Stimulated activated CD8-positive, alpha-beta memory T cell treated with anti-CD3 and anti-CD28 coated beads, Interleukin-7, amount 100 ng/mL, for 4 hours (primary cell): ENCODE measurements around the gene INO80.

Source experiments
- DNase-seq, 2 donors: peaks; one replicate each; pipeline ENCODE4 v3.0.0-alpha.2; 2020; ENCODE audit warnings: low read depth in 2 of 2

The INO80 gene

DNA sequence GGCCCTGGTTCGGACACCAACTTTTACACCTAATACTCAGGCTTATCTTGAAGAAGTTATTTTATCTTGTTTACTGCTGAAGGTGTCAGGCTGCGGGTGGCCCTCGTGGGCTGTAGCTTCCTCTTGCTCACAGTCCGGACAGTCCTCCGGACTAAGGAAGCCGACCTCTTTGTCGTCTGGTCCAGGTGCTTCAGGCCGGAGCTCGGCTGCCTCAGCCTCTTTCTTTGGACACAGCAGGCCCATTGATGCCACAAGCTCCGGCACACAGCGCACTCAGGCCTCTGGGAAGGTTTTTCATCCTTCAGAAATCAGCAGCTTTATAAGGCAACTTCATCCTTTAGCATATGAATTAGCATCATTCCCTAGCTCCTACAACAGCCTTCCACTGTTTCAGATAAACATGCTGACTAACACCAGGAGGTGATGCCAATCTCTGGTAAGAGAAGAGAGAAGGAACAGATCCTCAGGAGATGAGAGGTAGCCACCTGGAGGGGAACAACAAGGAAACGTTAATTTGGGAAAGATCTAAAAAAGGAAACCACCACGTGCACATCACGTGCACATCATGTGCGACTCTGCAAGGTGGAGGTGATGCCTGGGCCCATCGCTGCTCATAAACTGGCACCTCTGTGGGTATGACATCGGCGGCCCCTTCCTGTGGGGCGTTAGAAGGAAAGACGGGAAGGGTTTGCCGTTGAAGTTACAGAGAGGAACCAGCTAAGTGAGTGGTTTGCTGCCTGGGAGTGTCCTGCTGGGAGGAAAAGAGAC lies 167.2 kb downstream of the INO80 start:
- DNase-seq = no peak

DNA sequence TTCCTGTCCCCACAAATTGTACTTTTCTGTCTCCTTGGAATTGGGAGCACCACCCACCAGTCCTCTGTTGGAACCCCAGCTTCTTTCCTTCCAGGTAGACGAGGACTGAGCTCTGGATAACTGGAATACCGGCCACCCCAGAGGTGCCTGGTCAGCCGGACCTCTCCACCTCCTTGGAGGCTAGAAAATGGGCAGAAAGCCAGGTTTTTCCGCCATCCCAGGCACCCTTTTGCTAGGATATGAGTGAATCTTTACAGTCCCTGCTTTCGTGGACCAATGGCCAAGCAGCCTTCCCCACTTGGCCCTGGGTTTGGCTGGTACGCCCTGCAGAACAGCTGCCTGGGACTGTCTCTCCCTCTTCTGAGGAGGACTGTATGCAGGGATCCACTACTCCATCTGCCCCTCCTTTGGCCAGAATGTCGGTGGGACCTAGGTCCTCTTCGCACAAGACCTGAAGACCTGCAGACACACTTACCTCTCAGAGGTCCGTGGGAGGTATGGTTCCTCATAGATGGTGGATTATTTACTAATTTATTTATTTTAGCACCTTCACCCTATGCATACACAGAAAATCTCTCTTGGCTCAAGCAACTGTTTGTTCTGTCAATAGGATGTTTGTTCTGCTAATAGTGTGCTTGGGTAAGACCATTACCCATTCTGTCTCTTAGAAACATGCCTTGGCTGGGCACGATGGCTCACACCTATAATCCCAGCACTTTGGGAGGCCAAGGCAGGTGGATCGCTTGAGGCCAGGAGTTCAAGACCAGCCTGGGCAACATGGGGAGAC lies 171.4 kb downstream of the INO80 start:
- no peak for DNase-seq

GRCh38 chr15:40943764-40944365 lies 172.2 kb downstream of the INO80 start:
- DNase-seq = no peak

DNA sequence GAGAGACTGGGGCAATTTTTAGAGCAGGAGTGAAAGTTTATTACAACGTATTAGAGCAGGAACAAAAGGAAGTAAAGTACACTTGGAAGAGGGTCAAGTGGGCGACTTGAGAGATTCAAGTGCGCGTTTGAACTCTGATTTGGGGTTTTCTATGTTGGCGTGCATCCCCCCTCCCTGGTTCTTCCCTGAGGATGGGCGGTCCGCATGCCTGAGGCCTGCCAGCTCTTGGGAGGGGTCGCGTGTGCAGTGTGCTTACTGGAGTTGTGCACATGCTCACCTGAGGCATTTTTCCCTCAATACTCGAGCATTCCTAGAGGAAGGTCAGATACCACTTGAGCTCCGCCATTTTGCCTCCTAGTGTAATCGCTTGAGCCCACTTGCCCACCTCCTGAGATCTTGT lies 173.2 kb downstream of the INO80 start:
- no peak for DNase-seq

DNA sequence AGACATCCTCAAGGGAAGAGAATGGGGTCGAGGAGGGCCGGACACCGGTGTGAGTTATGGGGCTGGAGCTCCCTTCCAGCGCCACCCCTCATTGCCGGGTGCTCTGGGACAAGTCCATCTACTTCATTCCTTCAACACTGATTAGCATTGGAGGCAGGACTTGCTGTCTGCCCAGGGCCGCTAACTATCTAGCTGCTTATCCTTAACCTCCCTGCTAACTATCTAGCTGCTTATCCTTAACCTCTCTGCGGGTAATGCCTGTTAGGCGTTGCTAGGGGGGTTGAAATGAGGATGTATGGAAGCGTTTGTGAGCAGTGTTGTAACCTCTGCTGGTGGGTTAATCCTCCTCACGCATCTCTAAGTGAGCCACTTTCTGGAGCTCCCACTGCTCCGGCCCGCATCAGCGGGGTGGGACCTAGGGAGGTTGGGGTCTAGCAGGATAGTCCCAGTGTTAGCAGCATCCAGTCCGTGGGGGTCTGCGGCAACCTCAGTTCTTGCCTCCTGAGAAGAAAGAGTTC lies 173.7 kb downstream of the INO80 start:
- DNase-seq = no peak

- DNase-seq = peak; percentile 25 to 62
These were observed 174.3 kb downstream of the INO80 start for GRCh38 chr15:40941528-40942336.

DNA sequence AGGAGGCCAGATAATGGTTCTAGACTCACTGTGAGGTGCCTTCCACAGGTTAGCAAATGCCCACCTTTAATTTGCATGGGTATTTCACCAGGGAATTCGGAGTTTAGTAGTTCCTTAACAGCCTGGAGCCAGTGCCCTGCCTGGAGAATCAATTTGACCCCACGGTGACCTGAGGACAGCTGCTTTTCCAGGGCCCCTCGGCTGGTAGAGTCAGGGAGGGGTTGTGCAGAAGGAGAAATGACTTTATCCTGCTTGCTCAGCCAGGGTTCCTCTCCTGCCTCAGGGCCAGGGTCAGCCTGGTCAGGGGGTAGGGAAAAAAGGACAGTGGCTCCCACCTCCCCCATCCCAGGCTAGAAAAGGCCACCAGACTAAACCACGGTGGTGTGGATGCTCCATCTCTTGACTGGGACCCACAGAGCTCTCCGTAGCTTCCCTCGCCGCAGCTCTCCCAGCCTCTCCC lies 175.0 kb downstream of the INO80 start:
- no peak for DNase-seq

DNA sequence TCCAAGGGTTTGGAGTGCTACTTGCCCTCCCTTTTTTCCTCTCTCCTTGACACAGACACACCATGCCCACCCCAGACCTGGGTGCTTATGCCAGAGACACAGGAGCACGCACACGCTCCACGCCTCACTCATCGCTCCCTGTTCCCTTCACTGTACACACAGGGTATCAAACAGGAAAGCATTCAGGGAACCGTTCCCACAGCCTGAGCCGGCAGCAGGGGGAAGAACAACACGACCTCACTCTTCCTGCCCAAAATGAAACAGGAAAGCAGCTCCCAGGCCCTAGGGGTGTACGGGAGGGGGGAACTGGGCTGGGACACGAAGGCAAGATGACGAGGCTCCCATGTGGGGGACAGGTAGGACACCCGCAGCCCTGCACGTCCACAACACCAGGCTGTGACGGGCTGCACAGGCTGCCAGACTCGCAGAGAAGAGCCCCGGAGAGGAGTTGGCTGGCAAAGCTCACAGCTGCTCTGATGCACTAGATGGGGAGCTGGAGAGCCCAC lies 175.7 kb downstream of the INO80 start:
- DNase-seq = no peak

GRCh38 chr15:40938536-40938870 lies 177.6 kb downstream of the INO80 start:
- DNase-seq = no peak

- DNase-seq = no peak
These were observed 178.1 kb downstream of the INO80 start for GRCh38 chr15:40937762-40938535.

GRCh38 chr15:40936709-40937666 lies 179.1 kb downstream of the INO80 start:
- no peak for DNase-seq

- DNase-seq = no peak
These were observed 179.8 kb downstream of the INO80 start for GRCh38 chr15:40936234-40936708.

GRCh38 chr15:40934457-40934856 lies 181.6 kb downstream of the INO80 start:
- DNase-seq = no peak

DNA sequence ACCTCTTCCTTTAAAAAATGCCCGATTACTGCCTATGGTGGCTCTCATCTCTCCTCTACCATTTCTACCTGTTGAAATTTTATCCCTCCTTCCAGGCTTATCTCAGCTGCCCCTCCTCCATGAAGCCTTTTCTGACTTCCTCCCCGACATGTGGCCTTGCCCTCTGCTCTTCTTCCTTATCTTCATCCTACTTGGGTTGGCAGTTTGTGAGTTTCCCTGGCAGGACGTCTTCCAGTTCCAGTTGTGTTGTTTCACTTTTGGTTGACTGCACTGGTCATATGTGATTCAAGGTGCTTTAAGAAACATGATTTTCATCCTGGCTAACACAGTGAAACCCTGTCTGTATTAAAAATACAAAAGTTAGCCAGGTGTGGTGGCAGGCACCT lies 182.6 kb downstream of the INO80 start:
- no peak for DNase-seq

- no peak for DNase-seq
These were observed 183.2 kb downstream of the INO80 start for GRCh38 chr15:40932649-40933516.

DNA sequence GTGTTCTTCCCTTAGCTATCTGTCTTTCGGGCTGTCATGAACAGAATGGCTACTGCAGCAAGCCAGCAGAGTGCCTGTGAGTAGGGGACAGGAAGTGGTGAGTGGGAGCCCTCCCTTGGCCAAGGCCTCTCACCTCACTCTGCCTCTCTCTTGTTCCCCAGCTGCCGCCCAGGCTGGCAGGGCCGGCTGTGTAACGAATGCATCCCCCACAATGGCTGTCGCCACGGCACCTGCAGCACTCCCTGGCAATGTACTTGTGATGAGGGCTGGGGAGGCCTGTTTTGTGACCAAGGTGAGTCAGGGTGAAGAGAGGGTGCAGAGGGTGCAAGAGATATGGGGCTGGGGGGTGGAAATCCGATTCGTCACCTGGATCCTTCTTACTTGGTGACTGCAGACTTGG lies 183.9 kb downstream of the INO80 start:
- no peak for DNase-seq

DNA sequence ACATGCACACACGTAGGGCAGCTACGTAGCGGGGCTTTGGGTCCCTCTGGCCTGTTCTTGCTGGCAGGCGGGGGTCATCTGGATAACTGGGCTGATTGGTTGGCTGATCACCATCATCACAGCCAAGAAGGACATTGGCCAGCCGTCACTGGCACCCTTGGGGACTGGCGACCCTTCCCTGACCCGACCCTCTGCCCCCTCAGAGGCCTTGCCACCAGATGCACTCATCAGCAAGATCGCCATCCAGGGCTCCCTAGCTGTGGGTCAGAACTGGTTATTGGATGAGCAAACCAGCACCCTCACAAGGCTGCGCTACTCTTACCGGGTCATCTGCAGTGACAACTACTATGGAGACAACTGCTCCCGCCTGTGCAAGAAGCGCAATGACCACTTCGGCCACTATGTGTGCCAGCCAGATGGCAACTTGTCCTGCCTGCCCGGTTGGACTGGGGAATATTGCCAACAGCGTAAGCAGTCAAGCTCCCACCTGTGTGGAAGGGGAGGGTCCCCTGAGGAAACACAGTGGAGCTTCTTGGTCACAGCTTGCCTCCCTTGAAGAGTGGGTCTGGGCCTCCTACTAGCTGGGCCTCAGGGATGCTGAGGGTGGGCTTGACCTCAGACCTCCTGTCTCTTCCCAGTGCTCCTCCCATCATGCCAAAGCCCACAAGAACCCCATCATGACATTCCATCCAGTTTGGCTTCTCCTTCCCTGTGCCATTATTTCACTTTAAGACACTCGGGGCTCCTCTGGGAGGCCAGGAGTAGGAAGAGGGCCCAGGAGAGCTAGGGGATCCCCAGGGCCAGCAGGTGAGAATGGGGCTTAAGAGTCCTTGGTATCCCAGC lies 184.6 kb downstream of the INO80 start:
- no peak for DNase-seq
